ENCODE results near the gene HPD.

The HPD gene

DNA sequence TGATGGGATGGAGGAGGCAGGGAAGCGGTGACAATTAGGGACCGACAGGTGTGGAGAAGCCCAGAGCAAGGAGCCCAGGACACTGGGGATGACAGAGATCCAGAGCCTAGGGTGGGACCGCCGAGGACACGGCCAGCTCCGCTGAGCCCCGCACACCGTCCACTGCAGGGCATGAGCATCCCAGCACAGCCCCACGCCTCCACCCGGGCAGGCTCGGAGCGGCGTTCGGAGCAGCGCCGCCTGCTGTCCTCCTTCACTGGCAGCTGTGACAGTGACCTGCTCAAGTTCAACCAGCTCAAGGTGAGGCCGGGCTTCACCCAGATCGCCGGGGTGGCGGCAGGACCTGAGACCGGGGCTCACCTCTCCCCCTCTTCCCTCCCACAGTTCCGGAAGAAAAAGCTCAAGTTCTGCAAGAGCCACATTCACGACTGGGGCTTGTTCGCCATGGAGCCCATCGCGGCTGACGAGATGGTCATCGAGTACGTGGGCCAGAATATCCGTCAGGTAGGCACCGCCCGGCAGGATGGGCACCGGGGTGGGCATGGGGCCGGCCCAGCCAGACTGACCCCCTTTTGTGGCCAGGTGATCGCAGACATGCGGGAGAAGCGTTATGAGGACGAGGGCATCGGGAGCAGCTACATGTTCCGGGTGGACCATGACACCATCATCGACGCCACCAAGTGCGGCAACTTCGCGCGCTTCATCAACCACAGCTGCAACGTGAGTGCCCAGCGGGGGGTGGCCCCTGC is 31.1 kb downstream of the HPD start:
- no peak for DNase-seq

DNA sequence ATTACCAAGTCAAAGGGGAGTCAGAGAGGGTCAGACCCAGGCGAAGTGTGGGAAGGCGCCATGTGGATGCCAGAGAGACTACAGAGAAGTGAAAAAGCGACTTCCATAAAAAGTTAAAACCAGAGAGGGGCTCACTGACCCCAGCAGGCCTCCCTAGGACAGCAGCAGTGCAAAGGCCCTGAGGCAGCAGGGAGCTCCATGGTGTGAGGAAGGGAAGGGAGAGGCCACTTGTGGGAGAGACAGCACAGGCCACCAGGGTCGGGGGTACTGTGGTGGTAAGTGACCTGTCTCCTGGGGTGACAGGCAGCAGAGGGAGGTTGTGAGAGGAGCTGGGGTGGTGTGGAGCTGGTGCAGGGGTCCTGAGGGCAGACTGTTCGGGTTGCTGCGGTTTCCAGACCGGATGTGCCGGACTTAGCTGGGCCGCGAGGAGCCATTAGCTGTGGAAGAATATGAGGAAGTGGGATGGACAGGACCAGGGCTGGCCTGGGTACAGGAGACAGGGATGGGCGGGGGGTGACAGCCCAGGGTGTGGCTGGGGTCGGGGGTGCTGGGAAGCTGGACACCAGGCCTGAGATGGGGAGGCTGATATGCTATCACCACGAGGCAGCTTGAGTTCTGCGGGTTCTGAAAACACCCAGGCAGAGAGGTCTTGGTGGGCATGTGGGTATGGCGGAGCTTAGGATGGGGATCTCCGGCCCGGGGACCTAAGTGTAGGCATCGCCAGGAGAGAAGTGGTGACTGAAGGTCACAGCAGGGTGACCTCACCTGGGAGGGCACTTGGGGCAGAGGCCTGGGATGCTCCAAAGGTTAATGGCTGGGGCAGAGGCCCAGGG is 32.1 kb downstream of the HPD start:
- no peak for DNase-seq

DNA sequence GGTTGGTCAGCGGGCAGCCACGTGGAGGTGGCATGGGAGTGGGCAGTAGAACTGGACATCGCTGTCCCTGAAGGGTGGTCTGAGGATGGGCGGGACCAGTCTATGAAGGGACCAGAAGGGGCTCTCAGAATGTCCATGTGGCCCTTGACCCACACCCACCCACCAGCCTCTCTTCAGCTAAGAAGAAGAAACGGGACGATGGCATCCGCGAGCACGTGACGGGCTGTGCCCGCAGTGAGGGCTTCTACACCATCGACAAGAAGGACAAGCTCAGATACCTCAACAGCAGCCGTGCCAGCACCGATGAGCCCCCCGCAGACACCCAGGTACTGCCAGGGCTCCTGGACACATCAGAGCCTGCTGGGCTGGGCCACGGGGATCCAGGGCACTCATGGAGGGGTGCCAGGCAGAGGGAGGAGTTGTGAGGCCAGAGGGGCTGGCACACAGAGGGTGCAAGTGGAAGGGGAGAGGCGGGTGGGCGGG is 33.6 kb downstream of the HPD start:
- no peak for DNase-seq

DNA sequence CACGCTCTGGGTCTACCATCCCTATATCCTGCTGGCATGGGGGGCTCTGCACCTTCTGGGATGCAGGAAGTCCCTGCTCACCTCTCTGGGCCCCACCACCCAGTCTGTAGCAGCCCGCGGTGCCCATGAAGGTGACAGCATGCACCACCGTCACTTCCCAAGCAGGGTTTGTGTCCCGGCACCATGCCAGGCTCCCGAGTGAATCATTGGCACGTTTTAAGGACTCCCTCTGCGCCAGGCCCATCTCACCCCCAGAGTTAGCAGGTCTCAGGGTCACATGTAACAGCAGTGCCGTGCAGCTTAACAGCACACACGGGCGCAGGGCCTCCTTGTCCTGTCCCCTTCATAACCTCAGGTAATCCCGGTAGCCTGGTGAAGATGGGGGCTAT is 34.9 kb downstream of the HPD start:
- no peak for DNase-seq

DNA sequence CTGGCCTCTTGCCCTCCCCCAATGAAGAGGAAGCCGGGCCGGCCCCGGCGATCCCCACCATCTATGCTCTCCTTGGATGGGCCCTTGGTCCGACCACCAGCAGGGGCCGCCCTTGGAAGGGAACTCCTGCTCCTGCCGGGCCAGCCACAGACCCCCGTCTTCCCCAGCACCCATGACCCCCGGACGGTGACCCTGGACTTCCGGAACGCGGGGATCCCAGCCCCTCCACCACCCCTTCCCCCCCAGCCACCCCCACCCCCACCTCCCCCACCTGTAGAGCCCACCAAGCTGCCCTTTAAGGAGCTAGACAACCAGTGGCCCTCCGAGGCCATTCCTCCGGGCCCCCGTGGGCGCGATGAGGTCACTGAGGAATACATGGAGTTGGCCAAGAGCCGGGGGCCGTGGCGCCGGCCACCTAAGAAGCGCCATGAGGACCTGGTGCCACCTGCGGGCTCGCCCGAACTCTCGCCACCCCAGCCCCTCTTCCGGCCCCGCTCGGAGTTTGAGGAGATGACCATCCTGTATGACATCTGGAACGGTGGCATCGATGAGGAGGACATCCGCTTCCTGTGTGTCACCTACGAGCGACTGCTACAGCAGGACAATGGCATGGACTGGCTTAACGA is 35.4 kb downstream of the HPD start:
- DNase-seq, result no peak

DNA sequence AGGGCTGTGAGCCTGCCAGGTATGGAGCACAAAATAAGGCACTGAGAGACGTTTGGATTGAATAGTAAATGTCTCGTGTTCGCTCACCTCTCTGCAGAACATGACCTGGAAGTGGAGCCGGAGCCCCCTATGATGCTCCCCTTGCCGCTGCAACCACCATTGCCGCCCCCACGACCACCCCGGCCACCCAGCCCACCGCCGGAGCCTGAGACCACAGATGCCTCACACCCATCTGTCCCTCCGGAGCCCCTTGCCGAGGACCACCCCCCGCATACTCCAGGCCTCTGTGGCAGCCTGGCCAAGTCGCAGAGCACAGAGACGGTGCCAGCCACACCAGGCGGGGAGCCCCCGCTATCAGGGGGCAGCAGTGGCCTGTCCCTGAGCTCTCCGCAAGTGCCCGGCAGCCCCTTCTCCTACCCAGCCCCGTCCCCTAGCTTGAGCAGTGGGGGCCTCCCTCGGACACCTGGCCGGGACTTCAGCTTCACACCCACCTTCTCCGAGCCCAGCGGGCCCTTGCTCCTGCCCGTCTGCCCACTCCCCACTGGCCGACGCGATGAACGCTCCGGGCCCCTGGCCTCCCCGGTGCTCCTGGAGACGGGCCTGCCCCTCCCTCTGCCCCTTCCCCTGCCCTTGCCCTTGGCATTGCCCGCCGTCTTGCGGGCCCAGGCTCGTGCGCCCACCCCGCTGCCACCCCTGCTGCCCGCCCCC is 36.1 kb downstream of the HPD start:
- DNase-seq, result no peak

DNA sequence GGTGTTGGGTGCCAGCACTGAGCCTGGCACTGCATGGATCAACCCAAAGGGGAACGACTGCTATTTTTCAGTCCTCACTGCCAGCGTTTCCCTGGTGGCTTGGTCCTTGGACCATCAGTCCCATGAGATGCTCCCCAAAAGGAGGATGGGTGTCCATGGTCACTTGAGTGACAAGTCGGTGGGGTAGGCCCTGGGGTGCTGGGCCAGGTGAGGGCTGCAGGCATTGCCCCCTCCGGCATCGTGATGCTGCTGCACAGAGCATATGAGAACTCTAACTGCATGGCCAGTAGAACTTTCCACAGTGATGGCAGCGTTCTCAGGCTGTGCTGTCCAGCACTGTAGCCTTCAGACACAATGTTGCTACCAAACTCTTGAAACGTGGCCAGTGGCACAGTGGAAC is 38.6 kb downstream of the HPD start:
- no peak for DNase-seq

DNA sequence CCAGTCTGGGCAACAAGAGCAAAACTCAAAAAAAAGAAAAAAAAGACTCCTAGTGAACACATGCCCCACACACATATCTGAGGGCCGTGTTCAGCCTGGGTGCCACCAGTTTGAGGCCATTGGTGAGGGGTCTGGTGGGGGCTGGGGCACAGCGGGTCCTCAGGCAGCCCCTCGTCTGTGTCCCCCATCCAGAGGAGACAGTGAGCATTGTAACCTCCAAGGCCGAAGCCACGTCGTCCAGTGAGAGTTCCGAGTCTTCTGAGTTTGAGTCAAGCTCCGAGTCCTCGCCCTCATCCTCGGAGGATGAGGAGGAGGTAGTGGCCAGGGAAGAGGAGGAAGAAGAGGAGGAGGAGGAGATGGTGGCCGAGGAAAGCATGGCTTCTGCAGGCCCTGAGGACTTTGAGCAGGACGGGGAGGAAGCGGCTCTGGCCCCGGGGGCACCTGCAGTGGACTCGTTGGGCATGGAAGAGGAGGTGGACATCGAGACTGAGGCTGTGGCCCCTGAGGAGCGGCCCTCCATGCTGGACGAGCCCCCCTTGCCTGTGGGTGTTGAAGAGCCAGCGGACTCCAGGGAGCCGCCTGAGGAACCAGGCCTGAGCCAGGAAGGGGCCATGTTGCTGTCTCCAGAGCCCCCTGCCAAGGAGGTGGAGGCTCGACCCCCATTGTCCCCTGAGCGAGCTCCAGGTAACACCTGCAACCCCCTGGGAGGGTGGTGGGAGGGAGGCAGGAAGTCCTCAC is 39.3 kb downstream of the HPD start:
- DNase-seq, result no peak

DNA sequence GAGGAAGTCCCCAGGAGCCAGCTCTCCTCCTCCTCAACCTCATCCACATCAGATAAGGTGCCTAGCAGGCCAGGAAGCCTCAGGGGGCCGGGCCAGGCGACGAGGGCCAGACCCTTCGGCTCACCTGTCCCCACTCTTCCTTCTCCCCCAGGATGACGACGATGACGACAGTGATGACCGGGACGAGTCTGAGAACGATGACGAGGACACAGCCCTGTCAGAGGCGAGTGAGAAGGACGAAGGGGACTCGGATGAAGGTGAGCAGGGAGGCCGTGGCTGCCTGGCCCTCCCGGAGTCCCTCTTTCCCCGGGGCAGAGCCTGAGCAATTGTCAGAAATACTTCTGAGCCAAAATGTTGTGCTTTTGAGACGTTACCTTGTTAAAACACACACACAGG is 41.0 kb downstream of the HPD start:
- no peak for DNase-seq

DNA sequence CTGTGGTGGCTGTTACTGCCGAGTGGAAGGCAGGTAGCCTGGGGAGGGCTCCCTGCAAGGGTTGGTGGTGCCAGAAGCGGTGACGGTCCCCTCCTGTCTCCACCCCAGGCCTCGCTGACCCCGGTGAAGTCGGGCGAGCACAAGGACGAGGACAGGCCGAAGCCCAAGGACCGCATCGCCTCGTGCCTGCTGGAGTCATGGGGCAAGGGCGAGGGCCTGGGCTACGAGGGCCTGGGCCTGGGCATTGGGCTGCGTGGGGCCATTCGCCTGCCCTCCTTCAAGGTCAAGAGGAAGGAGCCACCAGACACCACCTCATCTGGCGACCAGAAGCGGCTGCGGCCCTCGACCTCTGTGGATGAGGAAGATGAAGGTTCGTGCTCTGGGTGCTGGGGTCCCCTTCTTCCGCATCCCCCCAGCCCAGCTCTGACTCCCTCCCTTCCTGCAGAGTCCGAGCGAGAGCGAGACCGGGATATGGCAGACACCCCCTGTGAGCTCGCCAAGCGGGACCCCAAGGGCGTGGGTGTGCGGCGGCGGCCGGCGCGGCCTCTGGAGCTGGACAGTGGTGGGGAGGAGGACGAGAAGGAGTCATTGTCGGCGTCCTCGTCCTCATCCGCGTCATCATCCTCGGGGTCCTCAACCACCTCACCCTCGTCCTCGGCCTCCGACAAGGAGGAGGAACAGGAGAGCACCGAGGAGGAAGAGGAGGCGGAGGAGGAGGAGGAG is 41.6 kb downstream of the HPD start:
- no peak for DNase-seq

DNA sequence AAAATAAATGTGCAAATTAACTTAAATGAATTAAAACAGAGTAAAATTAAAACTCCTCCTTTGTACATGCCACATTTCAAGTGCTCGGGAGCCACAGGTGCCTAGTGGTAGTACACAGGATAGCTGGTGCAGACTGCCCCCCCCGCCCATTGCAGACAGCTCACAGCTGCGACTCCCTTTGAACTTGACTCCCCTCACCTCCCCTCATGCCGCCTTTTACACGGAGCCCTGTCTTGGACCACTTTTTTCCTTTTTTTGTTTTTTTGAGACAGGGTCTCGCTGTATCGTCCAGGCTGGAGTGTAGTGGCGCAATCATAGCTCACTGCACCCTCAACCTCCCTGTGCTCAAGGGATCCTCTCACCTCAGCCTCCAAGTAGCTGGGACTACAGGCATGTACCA is 43.4 kb downstream of the HPD start:
- no peak for DNase-seq

DNA sequence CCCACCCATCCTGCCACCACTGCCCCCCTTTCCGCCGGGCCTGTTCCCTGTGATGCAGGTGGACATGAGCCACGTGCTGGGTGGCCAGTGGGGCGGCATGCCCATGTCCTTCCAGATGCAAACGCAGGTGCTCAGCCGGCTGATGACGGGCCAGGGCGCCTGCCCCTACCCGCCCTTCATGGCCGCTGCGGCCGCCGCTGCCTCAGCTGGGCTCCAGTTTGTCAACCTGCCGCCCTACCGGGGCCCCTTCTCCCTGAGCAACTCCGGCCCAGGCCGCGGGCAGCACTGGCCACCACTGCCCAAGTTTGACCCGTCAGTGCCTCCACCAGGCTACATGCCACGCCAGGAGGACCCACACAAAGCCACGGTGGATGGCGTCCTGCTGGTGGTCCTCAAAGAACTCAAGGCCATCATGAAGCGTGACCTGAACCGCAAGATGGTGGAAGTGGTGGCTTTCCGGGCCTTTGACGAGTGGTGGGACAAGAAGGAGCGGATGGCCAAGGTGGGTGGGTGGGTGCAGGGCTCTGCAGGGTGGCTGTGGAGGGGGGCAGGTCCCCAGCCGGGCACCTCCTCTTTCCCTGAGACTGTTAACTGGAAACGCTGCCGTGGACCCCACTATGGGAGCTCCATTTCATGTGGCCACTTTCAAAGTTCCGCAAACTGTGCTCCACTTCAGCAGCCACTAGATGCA is 44.1 kb downstream of the HPD start:
- DNase-seq, result no peak

DNA sequence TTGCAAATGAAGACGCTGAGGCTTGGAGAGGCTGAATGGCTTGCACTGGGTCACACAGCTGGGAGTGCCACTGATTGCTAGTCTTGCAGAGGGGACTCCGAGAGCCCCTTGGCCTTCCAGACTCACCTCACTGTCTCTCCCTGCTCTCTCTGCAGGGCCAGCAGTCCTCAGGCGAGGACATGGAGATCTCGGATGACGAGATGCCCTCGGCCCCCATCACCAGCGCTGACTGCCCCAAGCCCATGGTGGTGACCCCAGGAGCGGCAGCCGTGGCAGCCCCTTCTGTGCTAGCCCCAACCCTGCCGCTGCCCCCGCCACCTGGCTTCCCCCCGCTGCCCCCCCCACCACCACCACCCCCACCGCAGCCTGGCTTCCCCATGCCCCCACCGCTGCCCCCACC is 44.7 kb downstream of the HPD start:
- no peak for DNase-seq

DNA sequence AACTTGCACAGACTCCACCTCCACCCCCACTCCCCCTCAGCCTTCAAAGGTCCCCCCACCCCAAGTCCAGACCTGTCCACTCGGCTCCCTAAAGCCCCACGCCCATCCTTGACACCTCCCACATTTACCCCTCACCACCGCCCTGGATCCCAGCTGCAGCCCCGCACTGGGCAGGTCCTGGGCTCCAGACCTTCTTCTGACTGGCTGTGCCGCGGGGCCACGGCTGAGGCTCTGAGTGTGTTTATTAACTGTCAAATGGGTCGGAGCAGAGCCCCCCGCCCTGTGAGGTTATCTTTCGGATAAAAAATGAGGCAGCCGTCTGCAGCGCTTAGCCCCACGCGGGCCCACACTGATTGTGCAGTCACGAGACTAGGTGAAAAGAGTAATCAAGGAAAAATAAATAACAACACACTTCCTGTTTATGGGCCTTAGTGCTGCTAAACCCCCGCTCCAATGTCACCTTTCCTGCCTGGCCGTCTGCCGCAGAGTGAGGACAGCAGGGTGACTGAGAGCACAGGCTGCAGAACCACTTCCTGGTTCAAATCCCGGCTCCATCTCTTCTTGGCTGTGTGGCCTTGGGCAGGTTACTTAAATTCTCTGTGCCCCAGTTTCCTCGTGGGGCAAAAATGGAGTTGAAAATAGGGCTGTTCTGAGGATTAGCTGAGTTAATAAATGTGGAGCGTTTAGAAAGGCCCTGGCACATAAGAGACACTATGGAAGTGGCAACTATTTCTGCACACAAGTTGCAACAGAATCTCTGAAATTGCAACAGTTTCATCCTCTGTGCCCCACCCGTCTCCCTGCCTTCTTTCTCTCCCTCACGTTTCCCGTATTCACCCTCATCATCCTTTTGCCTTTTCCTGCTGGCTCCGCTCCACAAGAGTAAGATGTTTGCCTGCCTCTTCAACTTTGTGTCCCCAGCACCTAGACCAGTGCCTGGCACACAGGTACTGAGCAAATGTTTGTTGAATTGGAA is 45.5 kb downstream of the HPD start:
- DNase-seq, result no peak

DNA sequence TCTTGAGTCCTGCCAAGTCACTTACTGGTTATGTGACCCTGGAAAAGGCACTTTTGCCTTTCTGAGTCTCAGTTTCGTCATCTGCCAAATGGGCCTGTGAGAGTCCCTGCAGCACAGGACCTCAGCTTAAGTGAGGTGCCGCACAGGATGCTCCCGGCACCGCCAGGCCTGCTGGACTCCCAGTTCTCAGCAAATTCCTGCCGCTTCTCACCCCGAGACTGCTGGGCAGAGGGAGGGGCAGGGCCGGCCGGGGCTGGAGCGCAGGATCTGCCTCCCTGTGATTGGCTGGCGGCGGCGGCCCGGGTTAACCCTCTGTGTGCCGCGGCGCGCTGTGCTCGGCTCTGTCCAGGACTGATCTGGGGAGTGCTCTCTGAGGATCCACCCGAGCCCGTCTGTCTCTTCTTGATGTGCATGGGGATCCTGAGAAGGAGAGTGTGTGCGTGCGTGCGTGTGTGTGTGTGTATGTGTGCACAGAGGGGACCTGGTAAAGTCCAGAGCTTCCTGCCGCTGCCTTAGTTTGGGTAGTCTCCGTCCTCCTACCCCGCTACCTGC is 46.3 kb downstream of the HPD start:
- DNase-seq, result no peak

DNA sequence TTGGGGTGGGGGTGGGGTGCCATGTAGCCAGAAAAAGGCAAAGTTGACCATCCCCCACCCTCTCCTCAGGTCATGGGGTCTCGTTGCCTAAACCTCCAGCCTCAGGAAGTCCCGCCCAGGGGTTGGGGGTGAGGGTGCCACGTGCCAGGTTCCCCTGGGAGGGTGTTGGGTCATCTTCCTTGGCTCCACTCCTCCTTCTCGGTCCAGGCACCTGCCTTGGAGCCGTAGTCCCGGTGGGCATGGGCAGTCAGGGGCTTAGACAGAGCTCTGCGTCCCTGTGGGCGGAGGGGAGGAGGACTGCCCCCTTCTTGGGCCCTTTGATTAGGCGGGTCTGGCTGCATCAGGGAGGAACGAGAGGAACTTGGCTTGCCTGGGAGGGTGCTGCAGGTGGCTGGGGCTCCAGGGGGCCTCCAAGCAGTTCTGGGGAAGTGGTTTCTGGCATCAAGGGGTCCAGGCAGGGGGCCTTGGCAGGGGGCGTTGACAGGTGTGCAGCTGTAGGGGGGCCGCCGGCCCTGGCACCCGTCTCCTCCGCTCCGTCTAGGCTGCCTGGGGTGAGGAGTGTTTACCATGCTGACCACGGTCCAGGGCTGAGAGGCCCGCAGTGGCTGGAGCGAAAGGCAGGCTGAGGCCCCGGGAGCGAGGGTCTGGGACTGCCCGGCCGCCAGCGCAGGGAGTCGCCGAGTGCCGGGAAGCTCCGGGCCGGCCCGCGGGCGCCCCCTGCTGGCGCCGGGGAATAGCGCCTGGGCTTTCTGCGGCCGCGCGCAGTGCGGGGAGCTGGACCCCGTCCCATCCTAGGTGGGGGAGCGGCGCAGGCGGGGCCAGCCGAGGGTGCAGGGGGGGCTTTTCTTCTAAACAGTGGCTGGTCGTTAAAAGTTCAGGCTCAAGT is 47.0 kb downstream of the HPD start:
- DNase-seq, result peak in 1 of 2 experiments; percentile 48

DNA sequence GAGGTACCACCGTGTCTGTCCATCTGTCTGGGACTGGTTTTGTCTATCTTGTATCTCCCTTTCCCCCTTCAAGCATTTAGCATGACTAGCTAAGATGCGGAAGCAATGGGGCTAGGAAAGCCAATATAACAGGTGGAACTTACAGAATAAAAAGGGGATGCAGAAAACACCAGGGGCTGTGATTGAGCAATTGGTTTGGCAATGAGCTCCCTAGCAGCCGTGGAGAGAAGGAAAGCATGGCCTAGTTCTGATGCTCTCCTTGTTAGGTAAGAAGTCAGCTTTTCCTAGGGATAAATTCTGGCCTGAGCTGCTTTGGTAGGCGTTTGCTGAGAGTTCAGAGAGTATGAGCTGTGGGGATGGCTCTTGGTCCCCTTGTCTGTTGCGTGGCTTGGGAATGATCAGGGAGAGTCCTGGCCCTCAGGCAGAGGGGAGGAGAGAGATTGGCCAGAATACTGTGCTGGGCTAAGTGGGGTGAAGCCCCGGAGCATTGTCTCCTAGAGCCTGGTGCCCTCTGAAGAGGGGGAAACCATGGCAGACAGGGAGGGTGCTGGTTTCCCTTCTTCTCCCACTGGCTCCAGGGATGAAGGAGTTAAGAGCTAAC is 47.7 kb downstream of the HPD start:
- no peak for DNase-seq

DNA sequence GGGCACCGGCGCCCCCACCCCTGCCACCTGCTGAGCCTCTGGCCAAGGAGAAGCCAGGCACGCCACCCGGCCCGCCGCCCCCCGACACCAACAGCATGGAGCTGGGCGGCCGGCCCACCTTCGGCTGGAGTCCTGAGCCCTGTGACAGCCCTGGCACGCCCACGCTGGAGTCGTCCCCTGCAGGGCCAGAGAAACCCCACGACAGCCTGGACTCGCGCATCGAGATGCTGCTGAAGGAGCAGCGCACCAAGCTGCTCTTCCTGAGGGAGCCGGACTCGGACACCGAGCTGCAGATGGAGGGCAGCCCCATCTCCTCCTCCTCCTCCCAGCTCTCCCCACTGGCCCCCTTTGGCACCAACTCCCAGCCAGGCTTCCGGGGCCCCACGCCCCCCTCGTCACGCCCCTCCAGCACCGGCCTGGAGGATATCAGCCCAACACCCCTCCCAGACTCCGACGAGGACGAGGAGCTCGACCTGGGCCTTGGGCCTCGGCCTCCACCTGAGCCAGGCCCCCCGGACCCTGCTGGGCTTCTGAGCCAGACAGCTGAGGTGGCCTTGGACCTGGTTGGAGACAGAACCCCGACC is 48.3 kb downstream of the HPD start:
- DNase-seq, result no peak

Measured in NCI-H524 (cell line).